ENCODE results near the gene INPP5D.
A peak's percentile ranks its signal among the peaks of the same experiment; 100 is the strongest.
"Not testable (repeated sequence)": the region's sequence is repeated elsewhere in the genome, so short reads cannot be mapped to it uniquely, and the experiment has no call there.

INPP5D gene

GRCh38 chr2:233116946-233117345 is 56.8 kb downstream of the INPP5D start:
- DNase-seq (ENCODE audit: low read depth, low spot score): no peak

GRCh38 chr2:233117351-233117750 is 57.2 kb downstream of the INPP5D start:
- no peak for DNase-seq (ENCODE audit: low read depth, low spot score)

- DNase-seq (ENCODE audit: low read depth, low spot score): no peak
Measured at GRCh38 chr2:233117811-233118647, 57.9 kb downstream of the INPP5D start.

- DNase-seq (ENCODE audit: low read depth, low spot score): no peak
Measured at GRCh38 chr2:233118648-233119000, 58.5 kb downstream of the INPP5D start.

GRCh38 chr2:233119123-233119522 is 59.0 kb downstream of the INPP5D start:
- no peak for DNase-seq (ENCODE audit: low read depth, low spot score)

- no peak for DNase-seq (ENCODE audit: low read depth, low spot score)
Measured at GRCh38 chr2:233119806-233120205, 59.7 kb downstream of the INPP5D start.

- no peak for DNase-seq (ENCODE audit: low read depth, low spot score)
Measured at GRCh38 chr2:233120459-233120858, 60.3 kb downstream of the INPP5D start.

- DNase-seq (ENCODE audit: low read depth, low spot score): no peak
Measured at GRCh38 chr2:233121856-233122255, 61.7 kb downstream of the INPP5D start.

- no peak for DNase-seq (ENCODE audit: low read depth, low spot score)
Measured at GRCh38 chr2:233122541-233122940, 62.4 kb downstream of the INPP5D start.

- DNase-seq (ENCODE audit: low read depth, low spot score): not testable (repeated sequence)
Measured at GRCh38 chr2:233123576-233123975, 63.4 kb downstream of the INPP5D start.

- DNase-seq (ENCODE audit: low read depth, low spot score): no peak
Measured at GRCh38 chr2:233124421-233125080, 64.4 kb downstream of the INPP5D start.

- DNase-seq (ENCODE audit: low read depth, low spot score): no peak
Measured at GRCh38 chr2:233125455-233126065, 65.4 kb downstream of the INPP5D start.

GRCh38 chr2:233129351-233129978 is 69.3 kb downstream of the INPP5D start:
- DNase-seq (ENCODE audit: low read depth, low spot score): no peak

- DNase-seq (ENCODE audit: low read depth, low spot score): no peak
Measured at GRCh38 chr2:233130024-233130423, 69.9 kb downstream of the INPP5D start.

GRCh38 chr2:233130481-233131020 is 70.4 kb downstream of the INPP5D start:
- DNase-seq (ENCODE audit: low read depth, low spot score): no peak

GRCh38 chr2:233131936-233132720 is 72.0 kb downstream of the INPP5D start:
- DNase-seq (ENCODE audit: low read depth, low spot score): no peak

GRCh38 chr2:233133239-233133638 is 73.1 kb downstream of the INPP5D start:
- DNase-seq (ENCODE audit: low read depth, low spot score): no peak

- DNase-seq (ENCODE audit: low read depth, low spot score): no peak
Measured at GRCh38 chr2:233135421-233135820, 75.3 kb downstream of the INPP5D start.

- no peak for DNase-seq (ENCODE audit: low read depth, low spot score)
Measured at GRCh38 chr2:233137040-233137439, 76.9 kb downstream of the INPP5D start.

- DNase-seq (ENCODE audit: low read depth, low spot score): no peak
Measured at GRCh38 chr2:233140077-233140585, 80.0 kb downstream of the INPP5D start.

GRCh38 chr2:233140978-233141377 is 80.8 kb downstream of the INPP5D start:
- DNase-seq (ENCODE audit: low read depth, low spot score): peak; percentile 68
